ENCODE data around the gene ZNF331. TPM values are rescaled to one million over a fixed set of nuclear protein-coding genes. Genes with fewer than 3 reads are reported as not detected.
A peak's percentile ranks its signal among the peaks of the same experiment; 100 is the strongest.
"Not testable (repeated sequence)": the region's sequence is repeated elsewhere in the genome, so short reads cannot be mapped to it uniquely, and the experiment has no call there.

The ZNF331 gene
- total and polyA plus RNA-seq, 2 of the 8 experiments (the other 6 are each of a cell fraction or from before 2014, with no cell fraction given): 30.0 to 44.1 TPM

- not testable (repeated sequence) for H3K27ac ChIP-seq (ENCODE audit: low read depth, low read length); H2BK20ac ChIP-seq (ENCODE audit: low read length); H2BK5ac ChIP-seq (ENCODE audit: low read depth, low read length); H2AFZ ChIP-seq (ENCODE audit: low read length); H3K4me3 ChIP-seq (ENCODE audit: extremely low read depth in 1 of 4, insufficient read depth in 2 of 4, low read depth in 3 of 4, low read length in 4 of 4); H3K79me1 ChIP-seq (ENCODE audit: low read depth, low read length); H3K79me2 ChIP-seq (ENCODE audit: control insufficient read depth in 1 of 2, insufficient read depth in 2 of 2, low read length in 2 of 2); H3K9me3 ChIP-seq (ENCODE audit: insufficient read depth in 2 of 2, low read depth in 1 of 2, low read length in 1 of 2); H4K20me1 ChIP-seq (replicated peaks in 1 of 2; ENCODE audit: control insufficient read depth in 1 of 2, insufficient read depth in 2 of 2, low read length in 2 of 2); H3K23ac ChIP-seq (ENCODE audit: insufficient read length); H4K8ac ChIP-seq (ENCODE audit: extremely low read depth, insufficient read depth, low read length); H3K4me1 ChIP-seq (replicated peaks in 1 of 4; ENCODE audit: control insufficient read depth in 3 of 4, insufficient read depth in 4 of 4, low read length in 3 of 4); H3K18ac ChIP-seq (ENCODE audit: extremely low read depth, low read length); H3K27me3 ChIP-seq (replicated peaks in 1 of 4; ENCODE audit: control insufficient read depth in 3 of 4, extremely low read depth in 1 of 4, insufficient read depth in 3 of 4, low read length in 3 of 4); H3K36me3 ChIP-seq (ENCODE audit: control insufficient read depth in 2 of 4, insufficient read depth in 4 of 4, low read length in 3 of 4); H4K5ac ChIP-seq (ENCODE audit: insufficient read length, low read depth, low read length); H3K4ac ChIP-seq (replicated peaks; ENCODE audit: insufficient read length, low read depth, low read length); H3K9ac ChIP-seq (replicated peaks in 1 of 4; ENCODE audit: extremely low read depth in 1 of 4, low read depth in 3 of 4, low read length in 3 of 4); H2BK120ac ChIP-seq (replicated peaks; ENCODE audit: low read depth, low read length); FAIRE-seq; DNase-seq (ENCODE audit: low read depth in 1 of 2, low spot score in 2 of 2); H2AK5ac ChIP-seq (ENCODE audit: low read depth, low read length); H3K56ac ChIP-seq (replicated peaks; ENCODE audit: insufficient read length, low read depth, low read length); H2BK15ac ChIP-seq (ENCODE audit: low read length); H3K14ac ChIP-seq (ENCODE audit: insufficient read length); H3K23me2 ChIP-seq (ENCODE audit: low read depth, low read length); H4K91ac ChIP-seq (replicated peaks; ENCODE audit: insufficient read length, low read length)
- Histone ChIP-seq H3K4me2 (ENCODE audit: insufficient read depth in 1 of 2, low read depth in 2 of 2, low read length in 2 of 2) (peak overlapping the region in 1 of 2 experiments; percentile 78; a peak in 2 of 4 replicates), H2BK12ac (ENCODE audit: low read depth, low read length) (0 out of 2 replicates have a peak overlapping the region, but pooled peaks have one; percentile 27)
- ChIA-PET POLR2A (ENCODE audit: partially characterized antibody) (interaction anchor here (0.6 kb wide), 1 partner anchor 110 kb away, joined by 3 read pairs; no protein-coding TSS in a partner anchor), CTCF (ENCODE audit: partially characterized antibody) (interaction anchor here (0.8 kb wide), 1 partner anchor 37 kb away, joined by 3 read pairs; no protein-coding TSS in a partner anchor)
- WGBS, 2 experiments (ENCODE audit: extremely low coverage in 1 of 2, insufficient coverage in 1 of 2, insufficient read length in 1 of 2, insufficient replicate concordance in 2 of 2, low coverage in 1 of 2, low lambda C conversion rate in 2 of 2, missing lambda C conversion rate in 1 of 2): 67% methylated on average over 7 of the region's 7 CpGs; no CpG with 5 or more reads in 1 of the 2 experiments
These were observed 34.8 kb upstream of the ZNF331 start for GRCh38 chr19:53503151-53503550.

Data from H1 (cell line).